Caco-2 (cell line): ENCODE data around the gene AMER2. TPM values are rescaled to one million over a fixed set of nuclear protein-coding genes. Genes with fewer than 3 reads are reported as not detected.

Experiments
- BruUV-seq: library from RNA; stranded (reverse); fragments of 400-500 nt; replicated peaks from 2 replicates; lab custom pipeline; 2021; lab: Mats Ljungman, UMichigan
- CTCF ChIA-PET: fragments of 300-600 bp; sonication (Branson Sonifier 250); formaldehyde crosslinking; loops from one replicate; lab custom pipeline; 2022; ENCODE audit warnings: antibody characterized with exemption; lab: Charles Lee
- POLR2A ChIA-PET: fragments of 300-600 bp; sonication (Branson Sonifier 250); formaldehyde crosslinking; loops from one replicate; lab custom pipeline; 2022; ENCODE audit warnings: antibody characterized with exemption; lab: Charles Lee
- DNase-seq, 2 experiments: peaks; one replicate each; pipeline versions ENCODE4 v3.0.0 to v3.0.0-alpha.2; 2020 to 2022
- H3K27me3 ChIP-seq: replicated peaks from 2 replicates; pipeline ENCODE4 v1.6.0; 2011; ENCODE audit warnings: low read length; ENCODE audit not compliant: control insufficient read depth, insufficient read depth
- H3K36me3 ChIP-seq: 2 replicates; pipeline ENCODE4 v1.5.1; 2011; ENCODE audit warnings: low read length; ENCODE audit not compliant: control insufficient read depth, insufficient read depth
- H3K4me1 ChIP-seq: fragments of 250-450 bp; sonication (Bioruptor Pico); 2 replicates; pipeline ENCODE4 v1.5.1; 2020; ENCODE audit warnings: mild to moderate bottlenecking
- H3K4me3 ChIP-seq: 2 replicates; pipeline ENCODE4 v1.5.1; 2011; ENCODE audit warnings: low read depth, mild to moderate bottlenecking, control low read depth, low read length
- H3K9me3 ChIP-seq: fragments of 250-450 bp; sonication (Bioruptor Pico); 2 replicates; pipeline ENCODE4 v1.5.1; 2020; ENCODE audit warnings: mild to moderate bottlenecking, moderate library complexity
- H3K27ac Mint-ChIP-seq: one replicate; pipeline ENCODE4 v1.8.0; 2022; ENCODE audit warnings: mixed read lengths; ENCODE audit not compliant: unreplicated experiment
- H3K27me3 Mint-ChIP-seq: one replicate; pipeline ENCODE4 v1.8.0; 2022; ENCODE audit warnings: mixed read lengths; ENCODE audit not compliant: insufficient read depth, unreplicated experiment
- H3K36me3 Mint-ChIP-seq: one replicate; pipeline ENCODE4 v1.8.0; 2022; ENCODE audit warnings: mild to moderate bottlenecking, mixed read lengths; ENCODE audit not compliant: insufficient read depth, unreplicated experiment
- H3K4me1 Mint-ChIP-seq: one replicate; pipeline ENCODE4 v1.8.0; 2022; ENCODE audit warnings: low read depth, mixed read lengths; ENCODE audit not compliant: unreplicated experiment
- H3K4me3 Mint-ChIP-seq: one replicate; pipeline ENCODE4 v1.8.0; 2022; ENCODE audit warnings: mild to moderate bottlenecking, moderate library complexity, mixed read lengths; ENCODE audit not compliant: unreplicated experiment
- H3K9me3 Mint-ChIP-seq: one replicate; pipeline ENCODE4 v1.8.0; 2022; ENCODE audit warnings: mixed read lengths; ENCODE audit not compliant: unreplicated experiment
- intact Hi-C: fragments of 100-400 bp; cut with micrococcal nuclease; formaldehyde crosslinking; loops from one replicate; pipeline ENCODE4 v1.10.0; 2022; ENCODE audit not compliant: unreplicated experiment
- total RNA-seq: library from RNA; stranded (reverse); gene quantifications from 2 replicates; pipeline ENCODE4 v1.2.3, GENCODE V29; 2022
- TF ChIP-seq, protein P1 (sequence below), 2 experiments: fragments of 200-600 bp in 1 of 2; IDR thresholded peaks; 1 replicate in 1 of 2; 2 replicates in 1 of 2; pipeline versions ENCODE4 v1.5.1 to v1.8.0; 2011 to 2022; ENCODE audit warnings: antibody characterized with exemption in 1 of 2, control low read depth in 1 of 2, inconsistent platforms in 1 of 2, low read depth in 1 of 2, low read length in 1 of 2, mild to moderate bottlenecking in 1 of 2, moderate library complexity in 1 of 2; ENCODE audit not compliant: insufficient read depth in 1 of 2, severe bottlenecking in 1 of 2, unreplicated experiment in 1 of 2

The AMER2 gene
- total RNA-seq, 1 experiment from 2014 or later, result not detected

DNA sequence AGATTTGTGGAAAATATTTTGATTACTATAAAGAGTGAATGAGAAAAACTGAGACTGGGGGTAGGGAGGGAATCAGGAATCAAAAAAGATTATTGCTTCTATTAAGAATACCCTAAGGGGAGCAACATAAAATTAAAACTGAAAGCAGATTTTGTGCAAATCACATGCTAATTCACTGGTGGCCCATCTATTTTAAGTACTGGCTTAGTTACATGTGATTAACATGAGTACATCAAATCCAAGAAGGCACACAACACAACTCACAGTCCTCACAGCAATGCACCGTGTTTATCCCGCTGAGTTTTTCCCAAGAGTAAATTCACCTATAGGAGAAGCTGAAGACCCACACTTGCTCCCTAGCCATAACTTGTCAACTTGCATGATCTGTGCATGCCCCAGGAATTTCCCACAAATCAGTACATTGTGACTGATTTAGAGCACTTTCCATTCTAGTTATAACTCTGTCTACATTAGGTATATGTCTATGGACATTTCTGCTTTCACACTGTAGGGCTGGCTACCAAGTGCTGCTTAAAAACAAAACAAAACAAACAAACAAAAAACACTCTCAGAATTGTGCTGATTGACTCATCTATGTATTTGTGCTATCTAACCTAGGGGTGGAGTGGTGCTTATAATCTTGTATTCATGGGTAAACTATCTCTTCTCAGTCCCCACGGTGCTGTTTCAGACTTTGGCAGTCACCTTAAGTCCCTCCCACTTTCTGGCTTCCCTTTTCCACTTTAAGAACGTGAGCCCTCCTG lies 24.3 kb downstream of the AMER2 start:
- no peaks in the 10 kb centered on the region for H3K4me1 ChIP-seq
- Mint-ChIP-seq H3K9me3 (peaks cover 11% of the 10 kb centered on the region), H3K27ac (no peak overlapping the region), H3K36me3 (no peaks in the 10 kb centered on the region), H3K4me3 (no peak overlapping the region), H3K4me1 (no peaks in the 10 kb centered on the region), H3K27me3 (peaks cover 14% of the 10 kb centered on the region)
- CTCF ChIA-PET, result no interaction called here
- H3K36me3 ChIP-seq, result no peaks in the 10 kb centered on the region
- TF ChIP-seq, protein P1, sequence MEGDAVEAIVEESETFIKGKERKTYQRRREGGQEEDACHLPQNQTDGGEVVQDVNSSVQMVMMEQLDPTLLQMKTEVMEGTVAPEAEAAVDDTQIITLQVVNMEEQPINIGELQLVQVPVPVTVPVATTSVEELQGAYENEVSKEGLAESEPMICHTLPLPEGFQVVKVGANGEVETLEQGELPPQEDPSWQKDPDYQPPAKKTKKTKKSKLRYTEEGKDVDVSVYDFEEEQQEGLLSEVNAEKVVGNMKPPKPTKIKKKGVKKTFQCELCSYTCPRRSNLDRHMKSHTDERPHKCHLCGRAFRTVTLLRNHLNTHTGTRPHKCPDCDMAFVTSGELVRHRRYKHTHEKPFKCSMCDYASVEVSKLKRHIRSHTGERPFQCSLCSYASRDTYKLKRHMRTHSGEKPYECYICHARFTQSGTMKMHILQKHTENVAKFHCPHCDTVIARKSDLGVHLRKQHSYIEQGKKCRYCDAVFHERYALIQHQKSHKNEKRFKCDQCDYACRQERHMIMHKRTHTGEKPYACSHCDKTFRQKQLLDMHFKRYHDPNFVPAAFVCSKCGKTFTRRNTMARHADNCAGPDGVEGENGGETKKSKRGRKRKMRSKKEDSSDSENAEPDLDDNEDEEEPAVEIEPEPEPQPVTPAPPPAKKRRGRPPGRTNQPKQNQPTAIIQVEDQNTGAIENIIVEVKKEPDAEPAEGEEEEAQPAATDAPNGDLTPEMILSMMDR (IDR thresholded peaks at IDR 0.05; ENCODE audit: insufficient read depth in 1 of 2, low read depth in 1 of 2, low read length in 1 of 2, severe bottlenecking in 1 of 2, unreplicated experiment in 1 of 2), result no peak
- no peak for DNase-seq
- H3K27me3 ChIP-seq, result no peaks in the 10 kb centered on the region
- intact Hi-C loops, result no loop called here
- no TSS peak for BruUV-seq
- H3K9me3 ChIP-seq, result peaks cover 7% of the 10 kb centered on the region; the same call in 1 of the 2 replicates
- H3K4me3 ChIP-seq, result no peak overlapping the region
- POLR2A ChIA-PET, result no interaction called here

DNA sequence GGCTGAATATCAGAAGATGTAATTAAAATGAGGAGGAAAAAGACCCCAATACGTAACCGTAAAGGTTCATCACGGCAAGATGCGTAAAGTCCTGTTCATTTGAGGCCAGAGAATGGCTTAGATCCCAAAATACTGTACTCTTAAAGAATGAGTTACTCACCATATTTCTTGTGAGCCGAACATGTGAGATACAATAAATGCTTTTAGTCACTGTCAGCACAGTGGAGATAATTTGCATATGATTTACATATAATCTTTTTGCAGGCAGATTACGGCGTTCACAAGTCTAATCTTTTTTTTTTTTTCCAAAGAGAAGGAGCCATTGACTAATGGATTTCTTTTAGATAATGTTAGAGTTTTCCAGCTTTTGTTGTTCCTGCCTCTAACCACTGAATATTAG lies 28.4 kb downstream of the AMER2 start:
- ChIA-PET POLR2A (no interaction called here), CTCF (no interaction called here)
- Histone ChIP-seq H3K36me3 (no peaks in the 10 kb centered on the region), H3K9me3 (peaks cover 7% of the 10 kb centered on the region; the same call in 1 of the 2 replicates), H3K4me3 (no peak overlapping the region), H3K27me3 (no peaks in the 10 kb centered on the region), H3K4me1 (no peaks in the 10 kb centered on the region)
- Mint-ChIP-seq H3K36me3 (no peaks in the 10 kb centered on the region), H3K9me3 (peaks cover 10% of the 10 kb centered on the region), H3K27me3 (peaks cover 3% of the 10 kb centered on the region), H3K4me1 (no peaks in the 10 kb centered on the region), H3K4me3 (no peak overlapping the region), H3K27ac (no peak overlapping the region)
- TF ChIP-seq, protein P1 (IDR thresholded peaks at IDR 0.05; ENCODE audit: insufficient read depth in 1 of 2, low read depth in 1 of 2, low read length in 1 of 2, severe bottlenecking in 1 of 2, unreplicated experiment in 1 of 2), result no peak
- intact Hi-C loops, result no loop called here
- DNase-seq, result no peak
- BruUV-seq, result no TSS peak

DNA sequence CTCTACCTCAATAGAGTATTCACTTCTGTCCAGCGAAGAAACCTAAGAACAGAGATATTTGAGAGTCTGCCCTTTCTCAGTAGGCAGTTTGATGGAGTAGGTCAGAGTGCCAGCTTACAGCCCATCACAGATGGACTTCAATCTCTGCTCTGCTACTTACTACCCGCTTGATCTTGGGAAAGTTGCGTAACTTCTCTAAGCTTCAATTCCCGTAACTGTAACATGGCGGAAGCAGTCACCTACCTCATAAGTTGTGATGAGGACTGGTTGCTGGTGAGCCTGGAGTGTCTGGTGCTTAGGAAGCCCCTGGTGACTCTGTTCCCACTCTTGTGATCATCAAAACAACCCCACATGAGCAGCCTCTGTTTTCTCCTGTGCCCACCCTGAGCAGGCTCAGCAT lies 31.0 kb downstream of the AMER2 start:
- no peaks in the 10 kb centered on the region for H3K36me3 ChIP-seq
- ChIA-PET CTCF (no interaction called here), POLR2A (no interaction called here)
- no peak overlapping the region for H3K4me3 Mint-ChIP-seq
- no TSS peak for BruUV-seq
- no peaks in the 10 kb centered on the region for H3K4me1 ChIP-seq
- H3K4me3 ChIP-seq, result no peak overlapping the region
- H3K27ac Mint-ChIP-seq, result no peak overlapping the region
- no peaks in the 10 kb centered on the region for H3K36me3 Mint-ChIP-seq
- DNase-seq, result no peak
- no peaks in the 10 kb centered on the region for H3K27me3 ChIP-seq
- H3K4me1 Mint-ChIP-seq, result no peaks in the 10 kb centered on the region
- no peaks in the 10 kb centered on the region for H3K9me3 Mint-ChIP-seq
- intact Hi-C loops, result no loop called here
- TF ChIP-seq, protein P1 (IDR thresholded peaks at IDR 0.05; ENCODE audit: insufficient read depth in 1 of 2, low read depth in 1 of 2, low read length in 1 of 2, severe bottlenecking in 1 of 2, unreplicated experiment in 1 of 2), result no peak
- no peaks in the 10 kb centered on the region for H3K9me3 ChIP-seq
- H3K27me3 Mint-ChIP-seq, result peaks cover 8% of the 10 kb centered on the region
